ENCODE measurements around the gene STATH. TPM values are rescaled to one million over a fixed set of nuclear protein-coding genes. Genes with fewer than 3 reads are reported as not detected.

STATH gene
- total and polyA plus RNA-seq, 2 experiments from 2014 or later: not detected

- no peak overlapping the region for H3K4me3 Mint-ChIP-seq
Observed at GRCh38 chr4:69986663-69987062, 9.1 kb upstream of the STATH start.

More at GRCh38 chr4:69986663-69987062, 9.1 kb upstream of the STATH start:
- Histone ChIP-seq H3K4me3 (no peak overlapping the region), H4K20me1 (replicated peaks; ENCODE audit: insufficient read depth) (no peaks in the 10 kb centered on the region), H3K9me2 (ENCODE audit: insufficient read depth) (no peaks in the 10 kb centered on the region), H2AFZ (no peak overlapping the region), H3K36me3 (ENCODE audit: insufficient read depth) (no peaks in the 10 kb centered on the region), H3K79me2 (replicated peaks; ENCODE audit: insufficient read depth) (no peaks in the 10 kb centered on the region), H3K27ac (ENCODE audit: low read depth) (no peak overlapping the region), H3F3A (replicated peaks; ENCODE audit: low read depth) (no peaks in the 10 kb centered on the region), H3K4me2 (no peak overlapping the region), H3K27me3 (ENCODE audit: insufficient read depth) (no peaks in the 10 kb centered on the region), H3K4me1 (ENCODE audit: insufficient read depth) (no peaks in the 10 kb centered on the region)
- Mint-ChIP-seq H3K4me1 (peaks cover 4% of the 10 kb centered on the region), H3K27ac (no peak overlapping the region), H3K9me3 (no peaks in the 10 kb centered on the region; the same call in 2 of the 3 replicates), H3K36me3 (ENCODE audit: low read depth) (no peaks in the 10 kb centered on the region), H3K27me3 (ENCODE audit: insufficient read depth, low read depth, poor library complexity) (no peaks in the 10 kb centered on the region)
- DNase-seq (ENCODE audit: low spot score) (no peak), ATAC-seq (no peak)
- TF ChIP-seq ZNF331 (CRISPR knock-in tag; IDR thresholded peaks at IDR 0.05; ENCODE audit: low read depth) (no peak), STAT1 (IDR thresholded peaks at IDR 0.05; ENCODE audit: unreplicated experiment) (no peak), NANOG (IDR thresholded peaks at IDR 0.05; ENCODE audit: borderline replicate concordance) (no peak), ZNF462 (CRISPR knock-in tag; IDR thresholded peaks at IDR 0.05) (no peak), JUNB (IDR thresholded peaks at IDR 0.05; ENCODE audit: unreplicated experiment) (no peak), ZNF114 (CRISPR knock-in tag; IDR thresholded peaks at IDR 0.05) (no peak), REST (IDR thresholded peaks at IDR 0.05; ENCODE audit: unreplicated experiment) (no peak), EZH2phosphoT487 (IDR thresholded peaks at IDR 0.05; ENCODE audit: unreplicated experiment) (no peak), POLR2AphosphoS5 (IDR thresholded peaks at IDR 0.05; ENCODE audit: low read depth) (no peak), CTCF (conservative IDR thresholded peaks at IDR 0.05; ENCODE audit: low read depth in 2 of 2) (no peak), EZH2 (IDR thresholded peaks at IDR 0.05; ENCODE audit: low read depth, unreplicated experiment) (no peak)
- TF ChIP-seq, protein P1, sequence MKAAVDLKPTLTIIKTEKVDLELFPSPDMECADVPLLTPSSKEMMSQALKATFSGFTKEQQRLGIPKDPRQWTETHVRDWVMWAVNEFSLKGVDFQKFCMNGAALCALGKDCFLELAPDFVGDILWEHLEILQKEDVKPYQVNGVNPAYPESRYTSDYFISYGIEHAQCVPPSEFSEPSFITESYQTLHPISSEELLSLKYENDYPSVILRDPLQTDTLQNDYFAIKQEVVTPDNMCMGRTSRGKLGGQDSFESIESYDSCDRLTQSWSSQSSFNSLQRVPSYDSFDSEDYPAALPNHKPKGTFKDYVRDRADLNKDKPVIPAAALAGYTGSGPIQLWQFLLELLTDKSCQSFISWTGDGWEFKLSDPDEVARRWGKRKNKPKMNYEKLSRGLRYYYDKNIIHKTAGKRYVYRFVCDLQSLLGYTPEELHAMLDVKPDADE (IDR thresholded peaks at IDR 0.05): no peak

Measured in GM23338 (cell line).